H9 (cell line): ENCODE measurements around the gene PLEKHG3. TPM values are rescaled to one million over a fixed set of nuclear protein-coding genes. Genes with fewer than 3 reads are reported as not detected.

ENCODE experiments used
- DNase-seq: peaks from one replicate; pipeline ENCODE4 v3.0.0-alpha.2; 2017
- H2AFZ ChIP-seq: one replicate; pipeline ENCODE4 v1.6.1; 2013; ENCODE audit warnings: mild to moderate bottlenecking, low read length, control low read depth, moderate library complexity
- H2AK5ac ChIP-seq: 2 replicates; pipeline ENCODE4 v1.6.1; 2013; ENCODE audit warnings: low read length, control low read depth, mixed read lengths; ENCODE audit not compliant: insufficient read length
- H2BK120ac ChIP-seq: one replicate; pipeline ENCODE4 v1.6.1; 2013; ENCODE audit warnings: low read depth, mild to moderate bottlenecking, low read length, control low read depth, inconsistent platforms; ENCODE audit not compliant: poor library complexity, severe bottlenecking
- H2BK12ac ChIP-seq: 2 replicates; pipeline ENCODE4 v1.6.1; 2013; ENCODE audit warnings: low read length, control low read depth, mixed read lengths, low read depth; ENCODE audit not compliant: insufficient read length
- H2BK15ac ChIP-seq: 2 replicates; pipeline ENCODE4 v1.6.1; 2013; ENCODE audit warnings: low read depth, low read length, control low read depth
- H2BK20ac ChIP-seq: one replicate; pipeline ENCODE4 v1.6.1; 2013; ENCODE audit warnings: low read depth, mild to moderate bottlenecking, low read length, control low read depth, inconsistent platforms; ENCODE audit not compliant: poor library complexity, severe bottlenecking
- H2BK5ac ChIP-seq: 2 replicates; pipeline ENCODE4 v1.6.1; 2013; ENCODE audit warnings: low read length, control low read depth, mixed read lengths; ENCODE audit not compliant: insufficient read length
- H3K14ac ChIP-seq: 2 replicates; pipeline ENCODE4 v1.6.1; 2013; ENCODE audit warnings: low read length, control low read depth; ENCODE audit not compliant: insufficient read depth
- H3K18ac ChIP-seq: 2 replicates; pipeline ENCODE4 v1.6.1; 2013; ENCODE audit warnings: low read depth, mild to moderate bottlenecking, mixed read lengths, low read length, control low read depth; ENCODE audit not compliant: insufficient read length
- H3K23ac ChIP-seq: 2 replicates; pipeline ENCODE4 v1.6.1; 2013; ENCODE audit warnings: low read length, control low read depth, mixed read lengths, low read depth; ENCODE audit not compliant: insufficient read length
- H3K23me2 ChIP-seq: 2 replicates; pipeline ENCODE4 v1.6.1; 2013; ENCODE audit warnings: low read depth, mild to moderate bottlenecking, mixed read lengths, low read length, control low read depth; ENCODE audit not compliant: insufficient read length, poor library complexity, severe bottlenecking
- H3K27ac ChIP-seq: 2 replicates; pipeline ENCODE4 v1.5.1; 2013; ENCODE audit warnings: low read length, control low read depth, mixed read lengths, low read depth; ENCODE audit not compliant: insufficient read length
- H3K27me3 ChIP-seq: 2 replicates; pipeline ENCODE4 v1.6.1; 2013; ENCODE audit warnings: low read length, control low read depth, inconsistent platforms; ENCODE audit not compliant: insufficient read depth
- H3K4ac ChIP-seq: 2 replicates; pipeline ENCODE4 v1.6.1; 2013; ENCODE audit warnings: low read depth, mild to moderate bottlenecking, control low read depth, inconsistent platforms, low read length, moderate library complexity
- H3K4me1 ChIP-seq: 2 replicates; pipeline ENCODE4 v1.6.1; 2013; ENCODE audit warnings: low read length, control low read depth, inconsistent platforms; ENCODE audit not compliant: insufficient read depth
- H3K4me2 ChIP-seq: 2 replicates; pipeline ENCODE4 v1.6.1; 2013; ENCODE audit warnings: low read length, control low read depth, mixed read lengths; ENCODE audit not compliant: insufficient read length, insufficient read depth
- H3K56ac ChIP-seq: 2 replicates; pipeline ENCODE4 v1.6.1; 2013; ENCODE audit warnings: low read depth, mild to moderate bottlenecking, mixed read lengths, low read length, control low read depth; ENCODE audit not compliant: insufficient read length
- H3K79me1 ChIP-seq: 2 replicates; pipeline ENCODE4 v1.6.1; 2013; ENCODE audit warnings: low read depth, mild to moderate bottlenecking, moderate library complexity, low read length, control low read depth, inconsistent platforms; ENCODE audit not compliant: insufficient read depth, poor library complexity, severe bottlenecking
- H3K79me2 ChIP-seq: 2 replicates; pipeline ENCODE4 v1.6.1; 2013; ENCODE audit warnings: low read length, control low read depth, inconsistent platforms; ENCODE audit not compliant: insufficient read depth
- H3K9ac ChIP-seq: 2 replicates; pipeline ENCODE4 v1.6.1; 2013; ENCODE audit warnings: low read length, control low read depth, mixed read lengths; ENCODE audit not compliant: insufficient read length; ENCODE audit errors: extremely low read depth
- H3K9me3 ChIP-seq: one replicate; pipeline ENCODE4 v1.6.1; 2013; ENCODE audit warnings: low read depth, low read length, inconsistent platforms; ENCODE audit not compliant: control insufficient read depth
- H3T11ph ChIP-seq: one replicate; pipeline ENCODE4 v1.6.1; 2013; ENCODE audit warnings: mild to moderate bottlenecking, low read length, control low read depth, inconsistent platforms
- H4K20me1 ChIP-seq: one replicate; pipeline ENCODE4 v1.6.1; 2013; ENCODE audit not compliant: control insufficient read depth, insufficient read length, insufficient read depth
- H4K5ac ChIP-seq: 2 replicates; pipeline ENCODE4 v1.6.1; 2013; ENCODE audit warnings: low read depth, mild to moderate bottlenecking, mixed read lengths, low read length, control low read depth; ENCODE audit not compliant: insufficient read length
- H4K8ac ChIP-seq: replicated peaks from 2 replicates; pipeline ENCODE4 v1.6.1; 2013; ENCODE audit warnings: low read length, control low read depth, mixed read lengths, low read depth; ENCODE audit not compliant: insufficient read length
- H4K91ac ChIP-seq: 2 replicates; pipeline ENCODE4 v1.6.1; 2013; ENCODE audit warnings: low read depth, mild to moderate bottlenecking, moderate library complexity, mixed read lengths, low read length, control low read depth; ENCODE audit not compliant: insufficient read length
- H3K27ac Mint-ChIP-seq, 3 experiments: 2 replicates in 2 of 3; 3 replicates in 1 of 3; pipeline ENCODE4 v1.8.0; 2020 to 2021; ENCODE audit warnings: mixed read lengths in 3 of 3, mild to moderate bottlenecking in 1 of 3, moderate library complexity in 1 of 3
- H3K27me3 Mint-ChIP-seq: 2 replicates; pipeline ENCODE4 v1.8.0; 2021; ENCODE audit warnings: low read depth, mild to moderate bottlenecking, moderate library complexity, mixed read lengths
- H3K36me3 Mint-ChIP-seq, 3 experiments: 2 replicates in 2 of 3; 3 replicates in 1 of 3; pipeline ENCODE4 v1.8.0; 2020 to 2021; ENCODE audit warnings: low read depth in 3 of 3, mixed read lengths in 3 of 3; ENCODE audit not compliant: insufficient read depth in 1 of 3
- H3K4me1 Mint-ChIP-seq, 2 experiments: 2 replicates each; pipeline ENCODE4 v1.8.0; 2020; ENCODE audit warnings: mixed read lengths in 2 of 2
- H3K4me3 Mint-ChIP-seq, 2 experiments: 2 replicates in 1 of 2; 3 replicates in 1 of 2; pipeline ENCODE4 v1.8.0; 2020 to 2021; ENCODE audit warnings: mild to moderate bottlenecking in 2 of 2, mixed read lengths in 2 of 2, moderate library complexity in 1 of 2
- H3K9me3 Mint-ChIP-seq, 2 experiments: 2 replicates in 1 of 2; 3 replicates in 1 of 2; pipeline ENCODE4 v1.8.0; 2020; ENCODE audit warnings: mild to moderate bottlenecking in 2 of 2, mixed read lengths in 2 of 2, moderate library complexity in 1 of 2
- CTCF ChIP-seq: fragments of 200-600 bp; sonication (generic); conservative IDR thresholded peaks from 3 replicates; pipeline ENCODE4 v1.8.0; 2021; ENCODE audit warnings: antibody characterized with exemption, mild to moderate bottlenecking
- WGBS: extraction: QIAGEN DNeasy Blood & Tissue Kit; methylation state at CpG from one replicate; pipeline ENCODE4 v1.1.7; 2013; ENCODE audit warnings: missing lambda C conversion rate, low lambda C conversion rate, mixed read lengths; ENCODE audit not compliant: insufficient read length; ENCODE audit errors: extremely low coverage; 5-methylcytosine and 5-hydroxymethylcytosine counted together
- total RNA-seq: library from RNA; stranded (reverse); gene quantifications from 2 replicates; pipeline ENCODE4 v1.2.1, GENCODE V29; 2021

The PLEKHG3 gene
- total RNA-seq, 1 experiment from 2014 or later: 48.5 TPM

- Histone ChIP-seq H3K9me3 (no peaks in the 10 kb centered on the region), H4K8ac (no peak overlapping the region), H3T11ph (no peak overlapping the region), H2BK20ac (no peak overlapping the region), H4K5ac (no peak overlapping the region), H3K27ac (no peak overlapping the region), H3K4me1 (no peaks in the 10 kb centered on the region), H4K91ac (no peak overlapping the region), H2BK12ac (no peak overlapping the region), H2BK120ac (no peak overlapping the region), H3K4me2 (no peak overlapping the region), H3K23me2 (peaks cover 4% of the 10 kb centered on the region), H3K79me2 (no peaks in the 10 kb centered on the region), H3K18ac (no peak overlapping the region), H3K27me3 (no peaks in the 10 kb centered on the region), H2BK15ac (no peak overlapping the region), H3K79me1 (no peaks in the 10 kb centered on the region), H3K23ac (no peak overlapping the region), H4K20me1 (no peaks in the 10 kb centered on the region), H3K56ac (no peak overlapping the region), H3K9ac (no peak overlapping the region), H2BK5ac (no peak overlapping the region), H2AK5ac (no peak overlapping the region), H2AFZ (no peak overlapping the region), H3K4ac (no peak overlapping the region), H3K14ac (no peak overlapping the region)
- Mint-ChIP-seq H3K27ac (peak overlapping the region in 1 of 3 experiments; percentile 29; a peak in 1 of 7 replicates), H3K4me3 (no peak overlapping the region; a peak in 1 of 5 replicates), H3K36me3 (no peaks in the 10 kb centered on the region; a peak in 1 of 7 replicates), H3K27me3 (peaks cover 17% of the 10 kb centered on the region), H3K9me3 (no peaks in the 10 kb centered on the region; a peak in 2 of 5 replicates), H3K4me1 (peaks cover 40 to 52% of the 10 kb centered on the region in 2 experiments)
- peak; percentile 48 for TF ChIP-seq CTCF
- DNase-seq: peak; percentile 81
- no CpG with 5 or more reads among the region's 25 CpGs for WGBS
These were observed 62.4 kb downstream of the PLEKHG3 start for GRCh38 chr14:64766430-64767151.
